Endothelial cell of umbilical vein (primary cell): Measurements from ENCODE around the gene MAML1.

Experiments used
- POLR2A ChIP-seq: IDR thresholded peaks from 2 replicates; pipeline ENCODE4 v1.6.1; 2012; ENCODE audit warnings: low read depth, mild to moderate bottlenecking, control low read depth, low read length
- POLR2AphosphoS5 ChIP-seq: IDR thresholded peaks from 2 replicates; pipeline ENCODE4 v1.6.1; 2012; ENCODE audit warnings: low read depth, mild to moderate bottlenecking, control low read depth, low read length, moderate library complexity; ENCODE audit not compliant: insufficient read depth
- TF ChIP-seq, protein P1 (sequence below), 2 donors: IDR thresholded peaks; 1 replicate in 1 of 2; 2 replicates in 1 of 2; pipeline ENCODE4 v1.5.1; 2011; ENCODE audit warnings: low read length in 2 of 2, mild to moderate bottlenecking in 2 of 2, moderate library complexity in 2 of 2, control low read depth in 1 of 2, inconsistent platforms in 1 of 2, low read depth in 1 of 2; ENCODE audit not compliant: insufficient read depth in 1 of 2; ENCODE audit errors: extremely low read depth in 1 of 2

GRCh38 chr5:179812997-179813607 lies 80.5 kb downstream of the MAML1 start:
- TF ChIP-seq, protein P1, sequence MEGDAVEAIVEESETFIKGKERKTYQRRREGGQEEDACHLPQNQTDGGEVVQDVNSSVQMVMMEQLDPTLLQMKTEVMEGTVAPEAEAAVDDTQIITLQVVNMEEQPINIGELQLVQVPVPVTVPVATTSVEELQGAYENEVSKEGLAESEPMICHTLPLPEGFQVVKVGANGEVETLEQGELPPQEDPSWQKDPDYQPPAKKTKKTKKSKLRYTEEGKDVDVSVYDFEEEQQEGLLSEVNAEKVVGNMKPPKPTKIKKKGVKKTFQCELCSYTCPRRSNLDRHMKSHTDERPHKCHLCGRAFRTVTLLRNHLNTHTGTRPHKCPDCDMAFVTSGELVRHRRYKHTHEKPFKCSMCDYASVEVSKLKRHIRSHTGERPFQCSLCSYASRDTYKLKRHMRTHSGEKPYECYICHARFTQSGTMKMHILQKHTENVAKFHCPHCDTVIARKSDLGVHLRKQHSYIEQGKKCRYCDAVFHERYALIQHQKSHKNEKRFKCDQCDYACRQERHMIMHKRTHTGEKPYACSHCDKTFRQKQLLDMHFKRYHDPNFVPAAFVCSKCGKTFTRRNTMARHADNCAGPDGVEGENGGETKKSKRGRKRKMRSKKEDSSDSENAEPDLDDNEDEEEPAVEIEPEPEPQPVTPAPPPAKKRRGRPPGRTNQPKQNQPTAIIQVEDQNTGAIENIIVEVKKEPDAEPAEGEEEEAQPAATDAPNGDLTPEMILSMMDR (IDR thresholded peaks at IDR 0.05; ENCODE audit: extremely low read depth in 1 of 2, insufficient read depth in 1 of 2, low read depth in 1 of 2, low read length in 2 of 2) = no peak
- no peak for TF ChIP-seq POLR2A
- no peak for TF ChIP-seq POLR2AphosphoS5
